GM12892 (cell line): ENCODE results near the gene TPMT.

Experiments used
- DNase-seq: peaks from one replicate; pipeline ENCODE4 v3.0.0; 2011; ENCODE audit not compliant: insufficient read length
- FAIRE-seq: peaks from 2 replicates; lab custom pipeline; 2011; peaks lifted over from hg19 to GRCh38; lab: Jason Lieb, UNC
- POLR2A ChIP-seq: IDR thresholded peaks from 2 replicates; pipeline ENCODE4 v1.6.1; 2011; ENCODE audit warnings: low read depth, low read length, control low read depth
- POLR2AphosphoS5 ChIP-seq: IDR thresholded peaks from 2 replicates; pipeline ENCODE4 v1.6.1; 2011; ENCODE audit warnings: low read depth, low read length, control low read depth
- TAF1 ChIP-seq: IDR thresholded peaks from 2 replicates; pipeline ENCODE4 v1.6.1; 2011; ENCODE audit warnings: low read depth, mild to moderate bottlenecking, control low read depth, low read length, borderline replicate concordance

The TPMT gene

DNA sequence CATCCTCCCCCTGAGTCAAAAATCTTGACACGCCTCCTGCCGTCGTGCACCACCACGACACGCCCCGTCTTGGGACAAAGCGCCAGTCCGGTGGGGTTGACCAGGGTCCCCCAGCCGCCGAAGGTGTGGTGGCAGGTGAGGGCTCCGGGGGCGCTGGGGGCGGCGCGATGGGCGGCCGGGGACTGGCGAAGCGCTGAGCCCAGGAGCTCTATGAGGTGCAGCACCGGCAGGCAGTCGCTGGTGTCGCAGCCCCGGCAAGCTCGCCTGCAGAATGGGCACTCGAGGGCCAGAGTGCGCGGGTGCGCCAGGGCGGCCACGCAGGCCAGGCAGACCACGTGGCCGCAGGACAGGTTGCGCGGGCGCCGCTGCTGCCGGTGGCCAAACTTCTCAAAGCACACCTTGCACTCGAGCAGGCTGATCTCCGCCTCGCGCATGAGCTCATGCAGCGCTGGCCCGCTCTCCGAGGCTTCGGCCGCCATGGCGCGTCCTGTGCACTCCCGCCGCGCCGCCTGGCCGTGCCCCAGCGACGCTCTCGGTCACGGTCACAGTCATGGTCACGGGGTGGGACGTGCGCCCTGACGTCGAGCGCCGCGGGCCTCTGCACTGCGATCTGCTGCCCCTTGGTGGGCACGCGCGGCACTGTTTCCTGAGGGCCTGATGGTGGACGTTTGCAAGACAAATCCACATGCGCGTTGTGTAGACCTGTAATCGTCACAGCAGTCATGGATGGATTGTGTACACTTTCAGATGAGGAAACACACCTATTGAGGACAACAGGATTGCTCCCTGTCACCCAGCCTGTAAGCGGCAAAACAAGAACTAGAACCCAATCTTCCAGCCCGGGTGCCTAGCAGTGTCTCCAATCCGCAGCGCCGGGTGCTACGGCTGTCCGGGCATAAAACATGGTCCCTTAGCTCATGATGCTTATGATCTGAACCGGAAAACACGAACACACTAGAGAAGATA is 32.5 kb downstream of the TPMT start, which contains the start of gene NHLRC1:
Gene NHLRC1, minus strand, starts transcription at position 550 of the 966 bp plus-strand sequence. Its CDS starts 71 bp downstream, at position 479.
- FAIRE-seq: peak; percentile 50

GRCh38 chr6:18121580-18122127 is 33.2 kb downstream of the TPMT start:
- DNase-seq: no peak

More for the DNA sequence above, 32.5 kb downstream of the TPMT start, which contains the start of gene NHLRC1:
- no peak for TF ChIP-seq TAF1
- no peak for TF ChIP-seq POLR2AphosphoS5
- peak; percentile 28; the same call in 1 of the 2 replicates for TF ChIP-seq POLR2A
- DNase-seq: peak; percentile 54

GRCh38 chr6:18119236-18119635 is 35.6 kb downstream of the TPMT start:
- no peak for DNase-seq
- no peak for FAIRE-seq
- TF ChIP-seq TAF1 (no peak), POLR2A (no peak)

More at GRCh38 chr6:18121580-18122127, 33.2 kb downstream of the TPMT start:
- TF ChIP-seq TAF1: no peak
- no peak for TF ChIP-seq POLR2AphosphoS5
- TF ChIP-seq POLR2A: no peak
- FAIRE-seq: no peak

GRCh38 chr6:18118330-18118729 is 36.5 kb downstream of the TPMT start:
- no peak for FAIRE-seq
- TF ChIP-seq POLR2AphosphoS5: no peak
- DNase-seq: no peak

- no peak for TF ChIP-seq TAF1
- DNase-seq: no peak
- no peak for FAIRE-seq
These were observed 37.7 kb downstream of the TPMT start for GRCh38 chr6:18117136-18117535.

GRCh38 chr6:18115356-18115755 is 39.5 kb downstream of the TPMT start:
- TF ChIP-seq POLR2A (no peak), TAF1 (no peak), POLR2AphosphoS5 (no peak)
- FAIRE-seq: no peak
- no peak for DNase-seq

DNA sequence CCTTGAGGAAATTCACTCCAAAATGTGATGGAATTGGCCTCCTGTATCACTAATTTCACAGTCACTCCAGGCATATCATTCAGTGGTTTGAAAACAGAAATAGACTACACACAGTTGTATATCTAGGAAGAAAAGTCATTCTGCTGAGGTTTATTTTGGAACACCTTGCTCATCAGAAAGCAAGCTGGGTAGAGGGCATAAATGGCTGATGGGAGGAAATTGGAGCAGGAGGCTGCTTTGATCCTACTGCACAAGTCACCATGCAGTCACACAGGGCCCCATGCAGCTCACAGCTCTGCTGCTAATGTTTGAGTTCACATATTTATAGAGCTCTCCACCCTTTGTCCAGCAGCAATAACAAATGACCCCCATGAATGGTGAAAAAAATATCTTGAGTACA is 44.7 kb downstream of the TPMT start:
- no peak for TF ChIP-seq POLR2AphosphoS5
- TF ChIP-seq POLR2A: no peak
- TF ChIP-seq TAF1: no peak
- no peak for FAIRE-seq
- no peak for DNase-seq

- TF ChIP-seq POLR2AphosphoS5 (no peak), POLR2A (no peak), TAF1 (no peak)
- FAIRE-seq (no peak), DNase-seq (no peak)
These were observed 47.8 kb downstream of the TPMT start for GRCh38 chr6:18107061-18107460.

- no peak for FAIRE-seq
- TF ChIP-seq POLR2A (no peak), TAF1 (no peak), POLR2AphosphoS5 (no peak)
- DNase-seq: no peak
These were observed 51.9 kb downstream of the TPMT start for GRCh38 chr6:18102783-18103509.

- DNase-seq (no peak), FAIRE-seq (no peak)
- TF ChIP-seq TAF1: no peak
- TF ChIP-seq POLR2AphosphoS5: no peak
- no peak for TF ChIP-seq POLR2A
These were observed 53.0 kb downstream of the TPMT start for GRCh38 chr6:18101873-18102272.

- FAIRE-seq: no peak
- DNase-seq: no peak
- TF ChIP-seq POLR2AphosphoS5: no peak
- TF ChIP-seq POLR2A: no peak
- TF ChIP-seq TAF1: no peak
These were observed 53.6 kb downstream of the TPMT start for GRCh38 chr6:18101271-18101670.
